Left ventricle myocardium inferior (tissue), 1 donor: ENCODE results near the gene LYRM2. TPM values are rescaled to one million over a fixed set of nuclear protein-coding genes. Genes with fewer than 3 reads are reported as not detected.

ENCODE experiments used
- DNase-seq: peaks from one replicate; pipeline ENCODE4 v3.0.0-alpha.2; 2020
- H3K27ac ChIP-seq: fragments of 200-600 bp; replicated peaks from 2 replicates; pipeline ENCODE4 v1.8.0; 2021
- H3K27me3 ChIP-seq: fragments of 200-600 bp; 2 replicates; pipeline ENCODE4 v1.8.0; 2021; ENCODE audit warnings: low read depth
- H3K36me3 ChIP-seq: fragments of 200-600 bp; 2 replicates; pipeline ENCODE4 v1.8.0; 2021
- H3K4me1 ChIP-seq: fragments of 200-600 bp; 2 replicates; pipeline ENCODE4 v1.8.0; 2021
- H3K4me3 ChIP-seq: fragments of 200-600 bp; 2 replicates; pipeline ENCODE4 v1.8.0; 2021; ENCODE audit warnings: mild to moderate bottlenecking, moderate library complexity
- H3K9me3 ChIP-seq: fragments of 200-600 bp; replicated peaks from 2 replicates; pipeline ENCODE4 v1.8.0; 2021
- intact Hi-C: fragments of 100-400 bp; cut with micrococcal nuclease; formaldehyde crosslinking; loops from one replicate; pipeline ENCODE4 v1.11.0; 2022
- total RNA-seq: library from RNA; stranded (reverse); fragmentation: NEBNext Ultra II Directional; extraction: Animal tissue kit (Norgen Biotek cat#: 25700); gene quantifications from one replicate; pipeline ENCODE4 v1.2.1, GENCODE V29; 2021
- TF ChIP-seq, protein P1 (sequence below): fragments of 200-600 bp; IDR thresholded peaks from 2 replicates; pipeline ENCODE4 v1.8.0; 2021; ENCODE audit warnings: antibody characterized with exemption, mild to moderate bottlenecking, borderline replicate concordance
- donor health status: DM: no; HTN: yes; CAD: no; lungs with severe emphysema.

LYRM2 gene
- total RNA-seq, 1 donor from 2014 or later: 41.3 TPM

DNA sequence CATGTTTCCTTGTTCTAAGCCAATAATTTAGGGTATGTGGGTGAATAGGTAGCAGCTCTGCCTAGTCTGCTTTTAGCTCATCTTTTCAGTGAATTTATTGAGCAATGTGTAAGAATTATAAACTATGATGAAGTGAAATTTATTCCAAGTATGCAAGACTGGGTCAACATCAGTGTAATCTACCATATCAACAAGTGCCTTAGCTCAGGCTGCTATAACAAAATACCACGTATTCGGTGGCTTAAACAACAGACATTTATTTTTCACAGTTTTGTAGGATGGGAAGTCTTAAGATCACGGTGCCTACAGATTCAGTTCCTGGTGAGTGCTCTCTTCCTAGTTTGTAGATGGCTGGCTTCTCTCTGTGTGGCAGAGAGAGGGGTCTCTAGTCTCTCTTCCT is 54.0 kb downstream of the LYRM2 start:
- TF ChIP-seq, protein P1, sequence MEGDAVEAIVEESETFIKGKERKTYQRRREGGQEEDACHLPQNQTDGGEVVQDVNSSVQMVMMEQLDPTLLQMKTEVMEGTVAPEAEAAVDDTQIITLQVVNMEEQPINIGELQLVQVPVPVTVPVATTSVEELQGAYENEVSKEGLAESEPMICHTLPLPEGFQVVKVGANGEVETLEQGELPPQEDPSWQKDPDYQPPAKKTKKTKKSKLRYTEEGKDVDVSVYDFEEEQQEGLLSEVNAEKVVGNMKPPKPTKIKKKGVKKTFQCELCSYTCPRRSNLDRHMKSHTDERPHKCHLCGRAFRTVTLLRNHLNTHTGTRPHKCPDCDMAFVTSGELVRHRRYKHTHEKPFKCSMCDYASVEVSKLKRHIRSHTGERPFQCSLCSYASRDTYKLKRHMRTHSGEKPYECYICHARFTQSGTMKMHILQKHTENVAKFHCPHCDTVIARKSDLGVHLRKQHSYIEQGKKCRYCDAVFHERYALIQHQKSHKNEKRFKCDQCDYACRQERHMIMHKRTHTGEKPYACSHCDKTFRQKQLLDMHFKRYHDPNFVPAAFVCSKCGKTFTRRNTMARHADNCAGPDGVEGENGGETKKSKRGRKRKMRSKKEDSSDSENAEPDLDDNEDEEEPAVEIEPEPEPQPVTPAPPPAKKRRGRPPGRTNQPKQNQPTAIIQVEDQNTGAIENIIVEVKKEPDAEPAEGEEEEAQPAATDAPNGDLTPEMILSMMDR: no peak

DNA sequence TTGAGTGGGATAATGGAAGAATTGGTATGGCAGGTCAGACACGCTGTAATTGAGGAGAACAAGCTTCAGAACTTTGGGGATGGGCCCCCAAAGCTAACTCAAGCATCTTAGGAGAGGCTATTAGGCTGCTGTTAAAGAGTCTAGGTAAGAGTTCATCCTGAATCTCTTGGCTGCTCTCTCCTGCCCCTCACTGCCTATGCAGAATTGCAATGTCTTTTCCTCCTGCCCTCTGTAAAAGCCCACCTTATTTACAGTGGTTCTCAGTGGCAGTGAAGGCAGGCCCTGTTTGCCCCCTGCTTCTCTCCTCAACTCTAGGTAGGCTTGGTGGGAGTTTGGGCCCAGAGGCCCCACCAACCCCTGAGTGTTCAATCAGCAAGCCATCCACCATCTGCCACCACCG is 55.0 kb downstream of the LYRM2 start:
- DNase-seq: no peak
- Histone ChIP-seq H3K27me3 (no peaks in the 10 kb centered on the region), H3K4me3 (no peak overlapping the region), H3K9me3 (no peaks in the 10 kb centered on the region), H3K27ac (no peak overlapping the region), H3K36me3 (no peaks in the 10 kb centered on the region), H3K4me1 (no peaks in the 10 kb centered on the region)
- TF ChIP-seq, protein P1: no peak
- intact Hi-C loops: no loop called here

More for the DNA sequence above, 54.0 kb downstream of the LYRM2 start:
- no peak for DNase-seq
- intact Hi-C loops: no loop called here
- H3K9me3 ChIP-seq: no peaks in the 10 kb centered on the region
- no peaks in the 10 kb centered on the region for H3K27me3 ChIP-seq
- H3K27ac ChIP-seq: no peak overlapping the region
- H3K36me3 ChIP-seq: no peaks in the 10 kb centered on the region
- H3K4me1 ChIP-seq: no peaks in the 10 kb centered on the region
- no peak overlapping the region for H3K4me3 ChIP-seq

DNA sequence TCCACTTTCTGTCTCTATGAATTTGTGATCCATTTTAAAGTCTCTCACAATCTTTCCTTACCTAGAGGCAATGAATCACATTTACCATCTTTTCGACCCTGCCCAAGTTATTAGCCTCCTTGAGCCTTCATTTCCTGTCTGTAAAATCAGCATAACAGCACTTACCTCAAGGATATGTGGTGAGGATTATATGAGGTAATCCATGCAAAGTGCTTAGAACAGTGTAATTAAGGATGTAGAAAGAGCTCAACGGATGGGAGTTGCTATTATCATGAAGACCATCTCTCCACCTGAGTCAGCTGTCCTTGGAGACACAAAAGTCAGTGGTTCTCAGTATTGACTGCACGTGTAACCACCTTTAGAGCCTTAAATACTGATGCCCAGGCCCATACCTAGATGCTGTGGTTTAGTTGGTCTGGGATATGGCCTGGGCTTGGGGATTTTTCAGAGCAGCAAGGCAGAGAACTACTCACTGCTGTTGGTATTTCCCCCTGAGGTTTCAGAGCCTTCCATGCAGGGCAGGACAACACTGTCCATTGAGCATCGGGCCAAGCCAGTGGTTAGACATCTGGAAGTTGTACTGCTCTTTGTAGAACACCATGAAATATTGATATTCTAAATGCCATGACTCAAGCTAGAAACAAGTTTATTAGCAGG is 55.8 kb downstream of the LYRM2 start:
- no peaks in the 10 kb centered on the region for H3K36me3 ChIP-seq
- no peak overlapping the region for H3K4me3 ChIP-seq
- H3K27ac ChIP-seq: no peak overlapping the region
- no peaks in the 10 kb centered on the region for H3K9me3 ChIP-seq
- DNase-seq: no peak
- no peaks in the 10 kb centered on the region for H3K27me3 ChIP-seq
- TF ChIP-seq, protein P1: no peak
- intact Hi-C loops: no loop called here
- H3K4me1 ChIP-seq: no peaks in the 10 kb centered on the region

DNA sequence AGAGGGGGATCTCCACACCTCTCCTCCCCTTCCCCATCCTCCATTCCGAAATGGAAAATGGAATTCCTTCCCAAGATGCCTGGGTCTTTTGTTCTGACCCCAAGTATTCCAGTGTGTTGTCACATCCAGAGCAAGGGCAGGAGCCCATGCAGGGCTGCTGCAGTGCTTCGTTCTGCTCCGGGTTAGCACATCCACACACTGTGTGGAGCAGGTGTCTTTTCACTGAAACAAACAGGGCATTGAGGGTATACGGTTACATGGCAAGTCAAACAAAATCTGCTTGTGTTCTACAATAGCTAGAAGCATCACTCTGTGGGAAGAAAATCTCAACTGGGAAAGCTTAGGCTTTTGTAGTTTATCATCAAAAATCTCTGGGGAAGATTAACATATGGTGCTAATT is 56.9 kb downstream of the LYRM2 start:
- Histone ChIP-seq H3K36me3 (no peaks in the 10 kb centered on the region), H3K4me1 (no peaks in the 10 kb centered on the region), H3K9me3 (no peaks in the 10 kb centered on the region), H3K27me3 (no peaks in the 10 kb centered on the region), H3K27ac (no peak overlapping the region), H3K4me3 (no peak overlapping the region)
- TF ChIP-seq, protein P1: no peak
- DNase-seq: no peak
- intact Hi-C loops: no loop called here

DNA sequence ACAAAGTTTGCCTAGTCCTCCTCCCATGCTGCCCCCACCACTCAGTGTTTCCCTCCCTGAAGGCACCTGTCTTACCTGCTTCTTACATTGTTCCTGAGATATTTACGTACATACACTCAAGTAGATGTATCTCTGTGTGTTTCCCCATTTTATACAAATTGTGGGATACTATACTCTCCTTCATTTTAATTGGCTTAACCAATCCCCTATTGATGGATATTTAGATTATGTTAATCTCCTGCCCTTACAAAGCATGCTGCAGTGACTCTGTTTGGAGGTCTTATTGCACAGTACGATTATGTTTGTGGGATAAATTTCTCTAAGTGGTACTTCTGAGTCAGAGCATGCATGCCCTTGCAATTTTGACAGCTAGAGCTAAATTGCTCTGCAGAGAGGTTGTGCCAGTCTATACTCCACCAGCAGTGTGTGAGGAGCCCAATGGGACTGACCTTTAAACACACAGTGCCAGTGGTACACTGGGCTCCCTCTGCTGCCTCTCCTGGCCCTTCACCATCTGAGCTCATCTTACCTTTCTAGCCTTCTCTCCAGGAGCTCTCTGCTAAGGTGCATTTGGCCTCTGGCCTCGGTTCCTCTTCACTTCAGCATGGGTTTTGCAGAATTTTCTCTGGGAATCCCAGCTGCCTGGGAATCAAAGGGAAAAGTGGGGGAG is 57.4 kb downstream of the LYRM2 start:
- TF ChIP-seq, protein P1: no peak
- no peak for DNase-seq
- Histone ChIP-seq H3K9me3 (no peaks in the 10 kb centered on the region), H3K36me3 (no peaks in the 10 kb centered on the region), H3K27me3 (no peaks in the 10 kb centered on the region), H3K4me3 (no peak overlapping the region), H3K27ac (no peak overlapping the region), H3K4me1 (no peaks in the 10 kb centered on the region)
- intact Hi-C loops: no loop called here
